ENCODE results near the gene STK39. TPM values are rescaled to one million over a fixed set of nuclear protein-coding genes. Genes with fewer than 3 reads are reported as not detected.

Gene STK39
- total RNA-seq, 3 donors from 2014 or later, result 36.4 to 57.5 (median 52.5) TPM

DNA sequence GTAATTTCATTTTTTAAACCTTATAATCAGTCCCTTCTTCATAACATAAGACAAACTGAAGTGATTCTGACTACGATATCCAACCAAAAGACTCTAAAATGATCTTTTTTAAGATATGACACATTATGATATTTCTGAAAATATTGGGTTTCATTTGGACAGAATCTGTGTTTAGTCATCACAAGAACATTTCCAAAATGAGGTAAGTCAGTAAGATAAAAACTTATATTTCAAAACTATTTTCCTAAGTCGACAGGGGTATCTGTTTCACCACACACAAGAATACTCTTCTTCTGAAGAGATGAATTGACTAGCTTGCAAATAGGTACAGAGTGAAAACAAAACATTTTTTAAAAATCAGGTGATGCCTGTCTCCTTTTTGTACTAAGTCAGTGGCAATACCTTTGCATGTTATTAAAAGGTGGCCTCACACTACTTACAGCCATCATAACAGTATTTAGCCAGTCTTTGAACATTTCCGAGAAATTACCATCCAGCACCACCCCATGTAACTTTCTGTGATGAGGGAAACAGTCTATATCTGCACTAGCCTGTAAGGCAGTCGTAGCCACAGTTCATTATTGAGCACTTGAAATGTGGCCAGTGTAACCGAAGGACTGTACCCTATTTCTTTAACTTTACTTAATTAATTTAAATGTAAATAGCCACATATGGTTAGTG lies 13.5 kb downstream of the STK39 start:
- ATAC-seq (no peak), DNase-seq (no peak)
- intact Hi-C loops (cut with DNase I, micrococcal nuclease), result no loop called here
- TF ChIP-seq, protein P1, sequence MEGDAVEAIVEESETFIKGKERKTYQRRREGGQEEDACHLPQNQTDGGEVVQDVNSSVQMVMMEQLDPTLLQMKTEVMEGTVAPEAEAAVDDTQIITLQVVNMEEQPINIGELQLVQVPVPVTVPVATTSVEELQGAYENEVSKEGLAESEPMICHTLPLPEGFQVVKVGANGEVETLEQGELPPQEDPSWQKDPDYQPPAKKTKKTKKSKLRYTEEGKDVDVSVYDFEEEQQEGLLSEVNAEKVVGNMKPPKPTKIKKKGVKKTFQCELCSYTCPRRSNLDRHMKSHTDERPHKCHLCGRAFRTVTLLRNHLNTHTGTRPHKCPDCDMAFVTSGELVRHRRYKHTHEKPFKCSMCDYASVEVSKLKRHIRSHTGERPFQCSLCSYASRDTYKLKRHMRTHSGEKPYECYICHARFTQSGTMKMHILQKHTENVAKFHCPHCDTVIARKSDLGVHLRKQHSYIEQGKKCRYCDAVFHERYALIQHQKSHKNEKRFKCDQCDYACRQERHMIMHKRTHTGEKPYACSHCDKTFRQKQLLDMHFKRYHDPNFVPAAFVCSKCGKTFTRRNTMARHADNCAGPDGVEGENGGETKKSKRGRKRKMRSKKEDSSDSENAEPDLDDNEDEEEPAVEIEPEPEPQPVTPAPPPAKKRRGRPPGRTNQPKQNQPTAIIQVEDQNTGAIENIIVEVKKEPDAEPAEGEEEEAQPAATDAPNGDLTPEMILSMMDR (IDR thresholded peaks at IDR 0.05), result no peak
- Histone ChIP-seq H3K4me1 (ENCODE audit: low read depth) (peaks cover 5% of the 10 kb centered on the region), H3K36me3 (ENCODE audit: low read depth) (no peaks in the 10 kb centered on the region), H3K9me3 (no peaks in the 10 kb centered on the region), H3K4me3 (no peak overlapping the region)

- Histone ChIP-seq H3K36me3 (ENCODE audit: low read depth) (no peaks in the 10 kb centered on the region), H3K4me1 (ENCODE audit: low read depth) (peaks cover 5% of the 10 kb centered on the region), H3K9me3 (no peaks in the 10 kb centered on the region), H3K4me3 (no peak overlapping the region)
- no peak for ATAC-seq
- TF ChIP-seq, protein P1 (IDR thresholded peaks at IDR 0.05), result no peak
- intact Hi-C loops (cut with DNase I, micrococcal nuclease), result no loop called here
- no peak for DNase-seq
Observed at GRCh38 chr2:168233166-168233565, 14.2 kb downstream of the STK39 start.

GRCh38 chr2:168231609-168232241 lies 15.7 kb downstream of the STK39 start:
- H3K4me3 ChIP-seq, result no peak overlapping the region
- no peaks in the 10 kb centered on the region for H3K36me3 ChIP-seq (ENCODE audit: low read depth)
- TF ChIP-seq, protein P1 (IDR thresholded peaks at IDR 0.05), result no peak
- no peaks in the 10 kb centered on the region for H3K9me3 ChIP-seq
- peaks cover 5% of the 10 kb centered on the region for H3K4me1 ChIP-seq (ENCODE audit: low read depth)
- intact Hi-C loops (cut with DNase I, micrococcal nuclease), result no loop called here
- no peak for ATAC-seq
- DNase-seq, result no peak

GRCh38 chr2:168230389-168230788 lies 17.0 kb downstream of the STK39 start:
- H3K36me3 ChIP-seq (ENCODE audit: low read depth), result no peaks in the 10 kb centered on the region
- no peaks in the 10 kb centered on the region for H3K9me3 ChIP-seq
- TF ChIP-seq, protein P1 (IDR thresholded peaks at IDR 0.05), result no peak
- intact Hi-C loops (cut with DNase I, micrococcal nuclease), result no loop called here
- no peak for DNase-seq
- ATAC-seq, result no peak
- H3K4me3 ChIP-seq, result no peak overlapping the region
- peaks cover 13% of the 10 kb centered on the region for H3K4me1 ChIP-seq (ENCODE audit: low read depth)

- intact Hi-C loops (cut with DNase I, micrococcal nuclease), result no loop called here
- Histone ChIP-seq H3K9me3 (no peaks in the 10 kb centered on the region), H3K36me3 (ENCODE audit: low read depth) (no peaks in the 10 kb centered on the region), H3K4me1 (ENCODE audit: low read depth) (peaks cover 34% of the 10 kb centered on the region), H3K4me3 (no peak overlapping the region)
- no peak for DNase-seq
- no peak for ATAC-seq
- TF ChIP-seq, protein P1 (IDR thresholded peaks at IDR 0.05), result no peak
Observed at GRCh38 chr2:168224346-168224745, 23.0 kb downstream of the STK39 start.

Measured in mucosa of descending colon (tissue), 3 donors.